Stomach (tissue), 4 donors: Measurements from ENCODE around the gene C5.

Source experiments
- CTCF ChIP-seq, 7 experiments: fragments of 450-650 bp in 4 of 7; fragments of 200-600 bp in 3 of 7; sonication (generic) in 3 of 7; IDR thresholded peaks; one replicate each; pipeline ENCODE4 v1.5.1; 2016 to 2019; ENCODE audit warnings: antibody characterized with exemption in 7 of 7, control low read depth in 2 of 7, mild to moderate bottlenecking in 1 of 7
- EP300 ChIP-seq: sonication (generic); formaldehyde crosslinking; IDR thresholded peaks from one replicate; pipeline ENCODE4 v1.6.1; 2017; ENCODE audit warnings: antibody characterized with exemption

GRCh38 chr9:120948824-120949223 is 101.3 kb downstream of the C5 start:
- TF ChIP-seq CTCF (IDR thresholded peaks at IDR 0.05), result no peak
- no peak for TF ChIP-seq EP300
